Bone marrow (tissue), 2 donors: ENCODE results near the gene NLRC5.

ENCODE experiments used
- DNase-seq, 2 donors: peaks; one replicate each; lab custom pipeline; 2025; lab: John Stamatoyannopoulos, UW

The NLRC5 gene

GRCh38 chr16:57127836-57128235, 138.5 kb downstream of the NLRC5 start:
- no peak for DNase-seq

- no peak for DNase-seq
Measured at GRCh38 chr16:57128771-57129389, 139.5 kb downstream of the NLRC5 start.

- DNase-seq, result no peak
Measured at GRCh38 chr16:57130950-57131321, 141.6 kb downstream of the NLRC5 start.

GRCh38 chr16:57131351-57131970, 142.1 kb downstream of the NLRC5 start:
- no peak for DNase-seq

GRCh38 chr16:57132470-57132869, 143.1 kb downstream of the NLRC5 start:
- DNase-seq, result no peak

- no peak for DNase-seq
Measured at GRCh38 chr16:57133031-57133430, 143.7 kb downstream of the NLRC5 start.
